HepG2 (cell line): ENCODE results near the gene RAD9A. TPM values are rescaled to one million over a fixed set of nuclear protein-coding genes. Genes with fewer than 3 reads are reported as not detected.
A peak's percentile ranks its signal among the peaks of the same experiment; 100 is the strongest.

ENCODE experiments used
- ATF7 ChIP-seq, 2 experiments: fragments of 450-650 bp in 1 of 2; sonication (generic) in 1 of 2; formaldehyde crosslinking in 1 of 2; IDR thresholded peaks; 2 replicates each; pipeline versions ENCODE4 v1.4.0 to v1.6.1; 2016 to 2020; ENCODE audit warnings: antibody characterized with exemption in 1 of 2, mild to moderate bottlenecking in 1 of 2, missing genetic modification reagents in 1 of 2
- BCL6 ChIP-seq: IDR thresholded peaks from 2 replicates; pipeline ENCODE4 v1.6.1; 2016; ENCODE audit warnings: missing genetic modification reagents, missing compliant biosample characterization
- KAT2B ChIP-seq: fragments of 150-350 bp; IDR thresholded peaks from 2 replicates; pipeline ENCODE4 v1.6.1; 2014; ENCODE audit warnings: low read depth, low read length, borderline replicate concordance
- SALL2 ChIP-seq: sonication (generic); formaldehyde crosslinking; IDR thresholded peaks from 2 replicates; pipeline ENCODE4 v1.8.1; 2023; ENCODE audit warnings: mild to moderate bottlenecking, missing genetic modification reagents, inconsistent platforms
- SMARCC2 ChIP-seq: fragments of 450-650 bp; IDR thresholded peaks from 2 replicates; pipeline ENCODE4 v1.6.1; 2017; ENCODE audit warnings: antibody characterized with exemption, mild to moderate bottlenecking
- ZNF530 ChIP-seq: sonication (generic); formaldehyde crosslinking; IDR thresholded peaks from 2 replicates; pipeline ENCODE4 v1.5.0; 2020; ENCODE audit warnings: low read depth, mild to moderate bottlenecking, missing genetic modification reagents
- ZNF562 ChIP-seq: sonication (generic); formaldehyde crosslinking; IDR thresholded peaks from 2 replicates; pipeline ENCODE4 v1.8.0; 2022; ENCODE audit warnings: missing genetic modification reagents, borderline replicate concordance
- ZNF776 ChIP-seq: sonication (generic); formaldehyde crosslinking; IDR thresholded peaks from 2 replicates; pipeline ENCODE4 v1.4.0; 2020; ENCODE audit warnings: mild to moderate bottlenecking, missing genetic modification reagents
- ZNF839 ChIP-seq: sonication (generic); formaldehyde crosslinking; IDR thresholded peaks from 2 replicates; pipeline ENCODE4 v1.4.0; 2020; ENCODE audit warnings: missing genetic modification reagents, mild to moderate bottlenecking, borderline replicate concordance
- ZSCAN25 ChIP-seq: sonication (generic); formaldehyde crosslinking; IDR thresholded peaks from 2 replicates; pipeline ENCODE4 v1.8.0; 2022; ENCODE audit warnings: mild to moderate bottlenecking, missing genetic modification reagents
- polyA plus RNA-seq, 8 experiments: library from polyadenylated mRNA; depleted of rRNA in 3 of 8; stranded (reverse) in 7 of 8; unstranded in 1 of 8; fragments of >200 nt; fragmentation: Illumina TruSeq in 4 of 8; extraction: Trizol in 4 of 8; gene quantifications; 2 replicates each; pipeline versions ENCODE4 v1.2.1 to v1.2.3, GENCODE V29; 2011 to 2016; ENCODE audit warnings: low read depth in 4 of 8, missing spikeins in 1 of 8, mixed read lengths in 1 of 8; ENCODE audit not compliant: insufficient read depth in 1 of 8
- total RNA-seq, 5 experiments: library from RNA; depleted of rRNA; stranded (reverse); fragments of >200 nt; fragmentation: Illumina TruSeq; extraction: Trizol; gene quantifications; 2 replicates each; pipeline ENCODE4 v1.2.3, GENCODE V29; 2016; ENCODE audit warnings: low read depth in 1 of 5
- TF ChIP-seq, protein P1 (sequence below): sonication (generic); formaldehyde crosslinking; IDR thresholded peaks from 2 replicates; pipeline ENCODE4 v1.5.1; 2020; ENCODE audit warnings: mild to moderate bottlenecking, missing genetic modification reagents
- TF ChIP-seq, protein P2 (sequence below): sonication (generic); formaldehyde crosslinking; IDR thresholded peaks from 2 replicates; pipeline ENCODE4 v1.4.0; 2020; ENCODE audit warnings: mild to moderate bottlenecking, missing genetic modification reagents
- TF ChIP-seq, protein P3 (sequence below): sonication (generic); formaldehyde crosslinking; IDR thresholded peaks from 2 replicates; pipeline ENCODE4 v1.9.0; 2021; ENCODE audit warnings: missing genetic modification reagents, borderline replicate concordance
- TF ChIP-seq, protein P4 (sequence below): sonication (generic); formaldehyde crosslinking; IDR thresholded peaks from 2 replicates; pipeline ENCODE4 v1.5.0; 2020; ENCODE audit warnings: mild to moderate bottlenecking, low read depth, missing genetic modification reagents, borderline replicate concordance

RAD9A gene
- total and polyA plus RNA-seq, 2 of the 13 experiments (the other 11 are each of a cell fraction or from before 2014, with no cell fraction given): 10.1 to 15.7 TPM

DNA sequence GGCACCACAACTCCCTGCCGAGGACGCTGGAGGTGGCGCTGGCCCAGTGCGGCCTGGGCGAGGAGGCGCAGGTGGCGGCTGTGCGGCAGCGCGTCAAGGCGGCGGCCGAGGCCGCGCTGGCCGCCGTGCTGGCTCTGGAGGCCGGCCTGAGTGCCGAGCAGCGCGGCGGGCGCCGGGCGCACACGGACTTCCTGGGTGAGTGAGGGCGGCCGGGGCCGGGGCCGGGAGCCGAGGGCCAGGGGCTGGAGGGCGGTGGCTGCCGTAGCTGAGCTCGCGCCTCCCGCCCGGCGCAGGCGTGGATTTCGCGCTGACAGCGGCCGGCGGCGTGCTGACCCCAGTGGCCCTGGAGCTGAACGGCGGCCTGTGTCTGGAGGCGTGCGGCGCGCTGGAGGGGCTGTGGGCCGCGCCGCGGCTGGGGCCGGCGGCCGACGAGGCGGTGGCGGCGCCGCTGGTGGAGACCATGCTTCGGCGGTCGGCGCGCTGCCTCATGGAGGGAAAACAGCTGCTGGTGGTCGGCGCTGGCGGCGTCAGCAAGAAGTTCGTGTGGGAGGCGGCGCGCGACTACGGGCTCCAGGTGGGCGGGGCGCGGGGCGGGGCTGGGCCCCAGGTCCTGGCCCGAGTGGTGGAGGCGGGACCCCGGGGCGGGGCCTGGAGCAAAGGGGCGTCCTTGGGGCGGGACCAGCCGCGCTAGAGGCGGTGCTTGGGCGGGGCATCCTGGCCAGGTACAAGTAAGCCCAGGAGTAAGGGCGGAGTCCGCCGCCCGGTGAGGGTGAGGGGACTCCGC is 29.1 kb downstream of the RAD9A start (continued):
- no peak for TF ChIP-seq BCL6 (CRISPR knock-in tag)
- TF ChIP-seq, protein P1, sequence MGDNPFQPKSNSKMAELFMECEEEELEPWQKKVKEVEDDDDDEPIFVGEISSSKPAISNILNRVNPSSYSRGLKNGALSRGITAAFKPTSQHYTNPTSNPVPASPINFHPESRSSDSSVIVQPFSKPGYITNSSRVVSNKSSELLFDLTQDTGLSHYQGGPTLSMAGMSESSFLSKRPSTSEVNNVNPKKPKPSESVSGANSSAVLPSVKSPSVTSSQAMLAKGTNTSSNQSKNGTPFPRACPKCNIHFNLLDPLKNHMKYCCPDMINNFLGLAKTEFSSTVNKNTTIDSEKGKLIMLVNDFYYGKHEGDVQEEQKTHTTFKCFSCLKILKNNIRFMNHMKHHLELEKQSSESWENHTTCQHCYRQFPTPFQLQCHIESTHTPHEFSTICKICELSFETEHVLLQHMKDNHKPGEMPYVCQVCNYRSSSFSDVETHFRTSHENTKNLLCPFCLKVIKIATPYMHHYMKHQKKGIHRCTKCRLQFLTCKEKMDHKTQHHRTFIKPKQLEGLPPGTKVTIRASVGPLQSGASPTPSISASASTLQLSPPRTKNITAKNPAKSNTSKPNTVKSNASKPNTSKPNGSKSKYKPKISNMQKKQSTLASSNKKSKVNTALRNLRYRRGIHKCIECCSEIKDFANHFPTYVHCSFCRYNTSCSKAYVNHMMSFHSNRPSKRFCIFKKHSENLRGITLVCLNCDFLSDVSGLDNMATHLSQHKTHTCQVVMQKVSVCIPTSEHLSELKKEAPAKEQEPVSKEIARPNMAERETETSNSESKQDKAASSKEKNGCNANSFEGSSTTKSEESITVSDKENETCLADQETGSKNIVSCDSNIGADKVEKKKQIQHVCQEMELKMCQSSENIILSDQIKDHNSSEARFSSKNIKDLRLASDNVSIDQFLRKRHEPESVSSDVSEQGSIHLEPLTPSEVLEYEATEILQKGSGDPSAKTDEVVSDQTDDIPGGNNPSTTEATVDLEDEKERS (CRISPR knock-in tag): no peak
- TF ChIP-seq, protein P2, sequence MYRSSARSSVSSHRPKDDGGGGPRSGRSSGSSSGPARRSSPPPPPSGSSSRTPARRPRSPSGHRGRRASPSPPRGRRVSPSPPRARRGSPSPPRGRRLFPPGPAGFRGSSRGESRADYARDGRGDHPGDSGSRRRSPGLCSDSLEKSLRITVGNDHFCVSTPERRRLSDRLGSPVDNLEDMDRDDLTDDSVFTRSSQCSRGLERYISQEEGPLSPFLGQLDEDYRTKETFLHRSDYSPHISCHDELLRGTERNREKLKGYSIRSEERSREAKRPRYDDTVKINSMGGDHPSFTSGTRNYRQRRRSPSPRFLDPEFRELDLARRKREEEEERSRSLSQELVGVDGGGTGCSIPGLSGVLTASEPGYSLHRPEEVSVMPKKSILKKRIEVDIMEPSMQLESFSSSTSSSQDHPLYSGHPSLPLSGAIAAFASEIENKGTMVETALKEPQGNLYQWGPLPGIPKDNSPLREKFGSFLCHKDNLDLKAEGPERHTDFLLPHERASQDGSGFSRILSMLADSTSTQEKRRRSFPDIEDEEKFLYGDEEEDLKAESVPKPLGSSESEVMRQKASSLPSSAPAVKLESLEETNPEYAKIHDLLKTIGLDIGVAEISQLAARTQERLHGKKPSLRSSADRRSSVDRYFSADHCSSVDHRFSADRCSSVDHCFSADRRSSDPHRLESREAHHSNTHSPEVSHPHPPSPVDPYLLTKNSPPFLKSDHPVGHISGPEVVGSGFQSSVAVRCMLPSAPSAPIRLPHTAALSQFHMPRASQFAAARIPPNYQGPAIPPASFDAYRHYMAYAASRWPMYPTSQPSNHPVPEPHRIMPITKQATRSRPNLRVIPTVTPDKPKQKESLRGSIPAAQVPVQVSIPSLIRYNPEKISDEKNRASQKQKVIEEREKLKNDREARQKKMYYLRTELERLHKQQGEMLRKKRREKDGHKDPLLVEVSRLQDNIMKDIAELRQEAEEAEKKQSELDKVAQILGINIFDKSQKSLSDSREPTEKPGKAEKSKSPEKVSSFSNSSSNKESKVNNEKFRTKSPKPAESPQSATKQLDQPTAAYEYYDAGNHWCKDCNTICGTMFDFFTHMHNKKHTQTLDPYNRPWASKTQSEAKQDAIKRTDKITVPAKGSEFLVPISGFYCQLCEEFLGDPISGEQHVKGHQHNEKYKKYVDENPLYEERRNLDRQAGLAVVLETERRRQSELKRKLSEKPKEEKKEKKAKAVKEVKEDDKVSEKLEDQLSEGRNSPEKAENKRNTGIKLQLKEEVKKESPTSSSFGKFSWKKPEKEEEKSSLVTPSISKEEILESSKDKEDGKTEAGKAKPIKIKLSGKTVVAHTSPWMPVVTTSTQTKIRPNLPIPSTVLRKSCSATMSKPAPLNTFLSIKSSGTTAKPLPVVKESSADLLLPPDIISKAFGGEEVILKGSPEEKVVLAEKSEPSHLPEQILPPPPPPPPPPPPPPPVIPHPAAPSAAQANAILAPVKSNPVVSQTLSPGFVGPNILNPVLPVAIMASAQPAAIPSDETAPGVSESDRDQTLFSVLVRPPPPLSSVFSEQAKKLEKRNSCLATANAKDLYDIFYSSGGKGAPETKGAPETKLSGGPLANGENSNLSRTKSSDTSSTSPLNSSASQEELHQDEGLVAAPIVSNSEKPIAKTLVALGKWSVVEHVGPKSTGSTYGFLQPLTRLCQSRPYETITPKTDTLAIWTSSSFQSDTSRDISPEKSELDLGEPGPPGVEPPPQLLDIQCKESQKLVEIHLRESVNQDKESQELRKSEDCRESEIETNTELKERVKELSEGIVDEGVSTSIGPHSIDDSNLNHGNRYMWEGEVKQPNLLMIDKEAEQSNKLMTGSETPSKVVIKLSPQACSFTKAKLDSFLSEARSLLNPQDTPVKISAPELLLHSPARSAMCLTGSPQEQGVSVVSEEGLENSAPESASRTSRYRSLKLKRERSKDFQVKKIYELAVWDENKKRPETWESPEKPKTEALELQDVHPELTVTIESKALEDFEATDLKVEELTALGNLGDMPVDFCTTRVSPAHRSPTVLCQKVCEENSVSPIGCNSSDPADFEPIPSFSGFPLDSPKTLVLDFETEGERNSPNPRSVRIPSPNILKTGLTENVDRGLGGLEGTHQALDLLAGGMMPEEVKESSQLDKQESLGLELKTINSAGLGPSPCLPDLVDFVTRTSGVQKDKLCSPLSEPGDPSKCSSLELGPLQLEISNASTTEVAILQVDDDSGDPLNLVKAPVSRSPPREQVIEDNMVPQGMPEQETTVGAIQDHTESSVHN (CRISPR knock-in tag): no peak
- peak; percentile 57; the same call in 1 of the 2 replicates for TF ChIP-seq ZNF776
- no peak for TF ChIP-seq ATF7 (IDR thresholded peaks at IDR 0.05)
- TF ChIP-seq ATF7 (CRISPR knock-in tag; IDR thresholded peaks at IDR 0.05): no peak
- no peak for TF ChIP-seq ZSCAN25 (CRISPR knock-in tag)
- TF ChIP-seq KAT2B: no peak
- TF ChIP-seq SMARCC2: no peak
- no peak for TF ChIP-seq ZNF839 (CRISPR knock-in tag)
- TF ChIP-seq, protein P3, sequence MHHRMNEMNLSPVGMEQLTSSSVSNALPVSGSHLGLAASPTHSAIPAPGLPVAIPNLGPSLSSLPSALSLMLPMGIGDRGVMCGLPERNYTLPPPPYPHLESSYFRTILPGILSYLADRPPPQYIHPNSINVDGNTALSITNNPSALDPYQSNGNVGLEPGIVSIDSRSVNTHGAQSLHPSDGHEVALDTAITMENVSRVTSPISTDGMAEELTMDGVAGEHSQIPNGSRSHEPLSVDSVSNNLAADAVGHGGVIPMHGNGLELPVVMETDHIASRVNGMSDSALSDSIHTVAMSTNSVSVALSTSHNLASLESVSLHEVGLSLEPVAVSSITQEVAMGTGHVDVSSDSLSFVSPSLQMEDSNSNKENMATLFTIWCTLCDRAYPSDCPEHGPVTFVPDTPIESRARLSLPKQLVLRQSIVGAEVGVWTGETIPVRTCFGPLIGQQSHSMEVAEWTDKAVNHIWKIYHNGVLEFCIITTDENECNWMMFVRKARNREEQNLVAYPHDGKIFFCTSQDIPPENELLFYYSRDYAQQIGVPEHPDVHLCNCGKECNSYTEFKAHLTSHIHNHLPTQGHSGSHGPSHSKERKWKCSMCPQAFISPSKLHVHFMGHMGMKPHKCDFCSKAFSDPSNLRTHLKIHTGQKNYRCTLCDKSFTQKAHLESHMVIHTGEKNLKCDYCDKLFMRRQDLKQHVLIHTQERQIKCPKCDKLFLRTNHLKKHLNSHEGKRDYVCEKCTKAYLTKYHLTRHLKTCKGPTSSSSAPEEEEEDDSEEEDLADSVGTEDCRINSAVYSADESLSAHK (CRISPR knock-in tag): no peak
- TF ChIP-seq ZNF562: peak; percentile 34; the same call in 1 of the 2 replicates
- TF ChIP-seq, protein P4, sequence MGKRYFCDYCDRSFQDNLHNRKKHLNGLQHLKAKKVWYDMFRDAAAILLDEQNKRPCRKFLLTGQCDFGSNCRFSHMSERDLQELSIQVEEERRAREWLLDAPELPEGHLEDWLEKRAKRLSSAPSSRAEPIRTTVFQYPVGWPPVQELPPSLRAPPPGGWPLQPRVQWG (CRISPR knock-in tag): no peak
- TF ChIP-seq ZNF530 (CRISPR knock-in tag): no peak
- TF ChIP-seq SALL2 (CRISPR knock-in tag): peak; percentile 81
